AG04450 (cell line): ENCODE measurements around the gene RAB15. TPM values are rescaled to one million over a fixed set of nuclear protein-coding genes. Genes with fewer than 3 reads are reported as not detected.

Experiments used
- CTCF ChIA-PET: fragments of 300-600, 350-600 bp; formaldehyde crosslinking; extraction: SDS; loops from one replicate; lab custom pipeline; 2022; ENCODE audit warnings: antibody characterized with exemption, inconsistent platforms; lab: Charles Lee
- POLR2A ChIA-PET: fragments of 350-600 bp; formaldehyde crosslinking; extraction: SDS; loops from one replicate; lab custom pipeline; 2021; ENCODE audit warnings: antibody characterized with exemption, inconsistent platforms; lab: Yijun Ruan, JAX
- DNase-seq: peaks from one replicate; pipeline ENCODE4 v3.0.0-alpha.2; 2011; ENCODE audit warnings: low read depth, low spot score
- H3K27ac ChIP-seq: one replicate; pipeline ENCODE4 v1.5.1; 2012; ENCODE audit warnings: low read depth, low read length, control low read depth
- H3K27me3 ChIP-seq: one replicate; pipeline ENCODE4 v1.6.0; 2012; ENCODE audit warnings: low read length; ENCODE audit not compliant: control insufficient read depth, insufficient read depth
- H3K4me3 ChIP-seq: 2 replicates; pipeline ENCODE4 v1.5.1; 2011; ENCODE audit warnings: mild to moderate bottlenecking, low read depth, low read length, control low read depth
- H3K9me3 ChIP-seq: 2 replicates; pipeline ENCODE4 v1.5.1; 2012; ENCODE audit warnings: low read length; ENCODE audit not compliant: control insufficient read depth, insufficient read depth
- polyA minus RNA-seq: library from RNA; depleted of rRNA, polyadenylated mRNA; stranded (reverse); fragments of >200 nt; gene quantifications from 2 replicates; pipeline ENCODE4 v1.2.3, GENCODE V29; 2011; rRNA and poly(A)+ RNA removed
- polyA plus RNA-seq: library from polyadenylated mRNA; depleted of rRNA; stranded (reverse); fragments of >200 nt; gene quantifications from 2 replicates; pipeline ENCODE4 v1.2.3, GENCODE V29; 2011; rRNA removed
- TF ChIP-seq, protein P1 (sequence below): IDR thresholded peaks from 2 replicates; pipeline ENCODE4 v1.5.1; 2011; ENCODE audit warnings: low read depth, low read length, control low read depth, inconsistent platforms

RAB15 gene
- polyA plus RNA-seq (11.0 and 11.1 TPM in 2 replicates), polyA minus RNA-seq (7.5 and 8.2 TPM in 2 replicates)

DNA sequence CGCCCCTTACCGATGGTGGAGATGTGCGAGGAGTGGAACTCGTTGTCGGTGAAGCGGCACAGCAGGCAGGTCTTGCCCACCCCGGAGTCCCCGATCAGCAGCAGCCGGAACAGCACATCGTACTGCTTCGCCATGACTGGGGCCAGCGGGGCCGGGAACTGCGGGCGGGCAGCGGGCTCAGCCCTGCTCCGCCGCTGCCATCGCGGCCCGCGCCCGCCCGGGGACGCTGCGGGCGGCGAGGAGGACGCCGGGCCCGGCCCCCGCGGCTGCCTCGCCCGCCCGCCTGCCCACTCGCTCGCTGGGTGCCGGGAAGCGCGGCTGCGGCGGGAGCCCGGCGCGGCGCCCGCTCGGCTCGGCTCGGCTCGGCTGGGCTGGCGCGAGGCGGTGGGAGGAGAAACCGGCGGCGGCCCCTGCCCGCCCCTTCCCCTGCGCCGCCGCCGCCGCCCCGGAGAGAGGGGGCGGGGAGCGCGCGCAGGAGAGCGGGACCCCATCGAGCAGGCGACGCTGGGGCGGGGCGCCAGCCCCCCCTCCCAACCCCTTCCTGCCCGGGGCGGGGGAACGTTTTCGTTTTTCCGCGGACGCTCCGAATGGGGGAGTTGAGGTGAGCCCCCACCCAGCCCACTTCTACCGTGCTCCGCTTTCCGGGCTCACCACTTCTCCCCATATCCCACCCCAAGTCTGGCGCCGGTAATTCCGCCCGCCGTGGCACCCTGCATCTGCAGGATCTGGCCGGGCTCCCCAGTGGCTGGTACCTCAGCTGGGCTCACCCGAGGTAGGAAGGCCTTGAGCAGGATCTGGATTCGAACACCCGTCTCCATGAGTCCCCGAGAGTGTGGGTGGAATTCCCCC, at the start of gene RAB15:
RAB15 (minus strand) TSS at position 394 of the 849 bp plus-strand sequence; CDS start at position 134, 260 bp downstream.
- Histone ChIP-seq H3K27ac (no peak within 1 kb of the TSS), H3K27me3 (peaks cover 10% of the 10 kb centered on the region), H3K4me3 (peak within 1 kb of the TSS; percentile 74), H3K9me3 (no peaks in the 10 kb centered on the region; the same call in 1 of the 2 replicates)
- ChIA-PET POLR2A (interaction anchor here (0.7 kb wide), 1 partner anchor 26 kb away, joined by 3 read pairs; no protein-coding TSS in a partner anchor), CTCF (interaction anchor here (0.6 to 0.7 kb wide), 4 partner anchors 8 to 1500 kb away, joined by 3 to 4 read pairs (median 4); no protein-coding TSS in a partner anchor)
- TF ChIP-seq, protein P1, sequence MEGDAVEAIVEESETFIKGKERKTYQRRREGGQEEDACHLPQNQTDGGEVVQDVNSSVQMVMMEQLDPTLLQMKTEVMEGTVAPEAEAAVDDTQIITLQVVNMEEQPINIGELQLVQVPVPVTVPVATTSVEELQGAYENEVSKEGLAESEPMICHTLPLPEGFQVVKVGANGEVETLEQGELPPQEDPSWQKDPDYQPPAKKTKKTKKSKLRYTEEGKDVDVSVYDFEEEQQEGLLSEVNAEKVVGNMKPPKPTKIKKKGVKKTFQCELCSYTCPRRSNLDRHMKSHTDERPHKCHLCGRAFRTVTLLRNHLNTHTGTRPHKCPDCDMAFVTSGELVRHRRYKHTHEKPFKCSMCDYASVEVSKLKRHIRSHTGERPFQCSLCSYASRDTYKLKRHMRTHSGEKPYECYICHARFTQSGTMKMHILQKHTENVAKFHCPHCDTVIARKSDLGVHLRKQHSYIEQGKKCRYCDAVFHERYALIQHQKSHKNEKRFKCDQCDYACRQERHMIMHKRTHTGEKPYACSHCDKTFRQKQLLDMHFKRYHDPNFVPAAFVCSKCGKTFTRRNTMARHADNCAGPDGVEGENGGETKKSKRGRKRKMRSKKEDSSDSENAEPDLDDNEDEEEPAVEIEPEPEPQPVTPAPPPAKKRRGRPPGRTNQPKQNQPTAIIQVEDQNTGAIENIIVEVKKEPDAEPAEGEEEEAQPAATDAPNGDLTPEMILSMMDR, result no peak
- DNase-seq, result no peak

DNA sequence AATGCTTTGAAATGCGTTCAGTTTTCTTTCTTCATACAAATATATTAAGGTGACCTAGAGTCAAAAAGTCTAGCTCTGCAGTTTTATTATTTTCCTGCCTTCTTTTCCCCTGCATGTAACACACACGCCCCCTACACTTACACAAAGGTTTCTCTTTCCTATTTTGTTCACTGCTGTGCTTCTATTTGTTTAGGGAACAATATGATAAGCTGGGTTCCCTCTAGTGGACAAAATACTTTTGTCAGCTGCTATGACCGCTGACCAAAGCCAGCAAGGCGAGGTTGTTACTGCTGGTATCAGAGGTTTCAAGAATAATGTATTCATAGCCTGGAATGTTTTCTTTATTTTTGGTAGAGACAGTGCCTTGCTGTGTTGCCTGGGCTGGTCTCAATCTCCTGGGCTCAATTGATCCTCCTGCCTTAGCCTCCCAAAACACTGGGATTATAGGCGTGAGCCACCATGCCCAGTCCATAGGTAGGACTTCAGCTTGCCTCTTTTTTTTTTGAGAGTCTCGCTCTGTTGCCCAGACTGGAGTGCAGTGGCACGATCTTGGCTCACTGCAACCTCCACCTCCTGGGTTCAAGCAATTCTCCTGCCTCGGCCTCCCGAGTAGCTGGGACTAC, 47.9 kb upstream of the RAB15 start:
- Histone ChIP-seq H3K4me3 (no peak overlapping the region), H3K9me3 (no peaks in the 10 kb centered on the region), H3K27me3 (no peaks in the 10 kb centered on the region), H3K27ac (no peak overlapping the region)
- TF ChIP-seq, protein P1, result peak; percentile 84
- peak; percentile 54 for DNase-seq
- POLR2A ChIA-PET, result interaction anchor here (2.9 kb wide), 1 partner anchor 33 kb away, joined by 14 read pairs; the partner anchor contains the start of gene FNTB
- CTCF ChIA-PET, result interaction anchor here (0.6 to 4.9 kb wide), 35 partner anchors 9 to 817 kb away, joined by 3 to 100 read pairs (median 5); partner anchors contain the start of gene FNTB

DNA sequence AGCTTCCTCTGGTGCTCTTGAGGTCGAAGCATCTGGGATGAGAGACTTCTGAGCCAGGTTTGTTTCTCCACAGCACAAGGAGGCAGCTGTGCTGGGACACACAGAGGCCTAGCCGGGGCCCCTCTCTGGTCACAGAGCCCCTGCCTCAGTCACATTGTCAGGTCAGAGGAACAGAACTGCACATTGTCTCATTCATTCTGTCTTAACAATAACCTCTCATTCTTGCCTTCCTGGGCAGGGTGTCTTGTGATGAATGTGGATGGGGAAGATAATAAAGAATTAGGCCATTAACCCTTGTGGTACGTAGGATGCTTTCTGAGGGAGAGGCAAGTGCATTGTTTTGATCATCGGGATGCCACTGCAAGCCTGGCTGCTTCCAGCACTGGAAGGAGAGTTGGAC, 44.3 kb upstream of the RAB15 start:
- TF ChIP-seq, protein P1, result no peak
- no peaks in the 10 kb centered on the region for H3K9me3 ChIP-seq
- POLR2A ChIA-PET, result no interaction called here
- DNase-seq, result no peak
- H3K27me3 ChIP-seq, result no peaks in the 10 kb centered on the region
- no peak overlapping the region for H3K4me3 ChIP-seq
- CTCF ChIA-PET, result interaction anchor here (0.6 to 1.3 kb wide), 2 partner anchors 30 to 46 kb away, joined by 4 read pairs; partner anchors contain the start of gene FNTB
- no peak overlapping the region for H3K27ac ChIP-seq

DNA sequence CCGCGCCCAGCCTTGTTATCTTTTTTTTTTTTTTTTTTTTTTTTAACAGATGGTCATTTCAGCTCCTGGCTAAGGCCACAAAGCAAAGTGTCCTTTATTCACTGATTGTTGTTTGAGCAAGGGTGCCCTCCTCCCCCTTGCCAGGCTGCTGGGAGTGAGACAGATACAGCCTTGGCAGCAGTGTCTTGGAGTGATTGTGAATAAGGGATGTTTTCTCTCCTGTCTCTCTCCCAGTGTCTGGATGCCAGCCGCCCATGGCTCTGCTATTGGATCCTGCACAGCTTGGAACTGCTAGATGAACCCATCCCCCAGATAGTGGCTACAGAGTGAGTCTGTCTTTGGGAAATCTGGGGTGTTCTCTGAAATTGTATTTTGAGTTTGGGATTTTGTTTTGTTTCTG, 43.3 kb upstream of the RAB15 start:
- Histone ChIP-seq H3K27me3 (no peaks in the 10 kb centered on the region), H3K27ac (no peak overlapping the region), H3K9me3 (no peaks in the 10 kb centered on the region), H3K4me3 (no peak overlapping the region)
- TF ChIP-seq, protein P1, result no peak
- CTCF ChIA-PET, result interaction anchor here (0.6 to 1.3 kb wide), 2 partner anchors 29 to 44 kb away, joined by 4 read pairs; partner anchors contain the start of gene FNTB
- DNase-seq, result no peak
- POLR2A ChIA-PET, result interaction anchor here (0.7 kb wide), 1 partner anchor 40 kb away, joined by 6 read pairs; no protein-coding TSS in a partner anchor
